ENCODE data around the gene NKPD1. TPM values are rescaled to one million over a fixed set of nuclear protein-coding genes. Genes with fewer than 3 reads are reported as not detected.
A peak's percentile ranks its signal among the peaks of the same experiment; 100 is the strongest.

The NKPD1 gene
- polyA plus RNA-seq, 2 of the 4 experiments (the other 2 are of a cell fraction) = 0.12 to 0.15 TPM

GRCh38 chr19:45164577-45165335, 4.0 kb upstream of the NKPD1 start:
- H3K27ac ChIP-seq = peak overlapping the region in 1 of 2 experiments; percentile 13; a peak in 2 of 6 replicates
- CTCF ChIA-PET = interaction anchor here (0.5 to 1.8 kb wide), 4 partner anchors 12 to 274 kb away, joined by 3 to 5 read pairs (median 4); no protein-coding TSS in a partner anchor
- POLR2A ChIA-PET = interaction anchor here (0.6 to 1.6 kb wide), 2 partner anchors 14 to 452 kb away, joined by 3 to 11 read pairs; partner anchors contain the start of genes BLOC1S3 and TRAPPC6A
- H3K4me1 ChIP-seq = 0 out of 3 replicates have a peak, but pooled peaks cover 4% of the 10 kb centered on the region
- TF ChIP-seq ELK1 (IDR thresholded peaks at IDR 0.05; ENCODE audit: low read depth, low read length) = no peak
- no peak for TF ChIP-seq EHF (CRISPR knock-in tag; IDR thresholded peaks at IDR 0.05)
- TF ChIP-seq HDAC2 (IDR thresholded peaks at IDR 0.05) = no peak
- TF ChIP-seq KDM5A (IDR thresholded peaks at IDR 0.05) = no peak
- TF ChIP-seq FOSL2 (IDR thresholded peaks at IDR 0.05) = no peak
- no peak for TF ChIP-seq FOSL2 (CRISPR knock-in tag; IDR thresholded peaks at IDR 0.05)
- TF ChIP-seq CHD2 (IDR thresholded peaks at IDR 0.05; ENCODE audit: low read length, partially characterized antibody) = no peak
- no peak for TF ChIP-seq PHF8 (IDR thresholded peaks at IDR 0.05; ENCODE audit: borderline replicate concordance, low read depth)
- no peak for TF ChIP-seq CTCF (IDR thresholded peaks at IDR 0.05)
- 55% methylated on average over 26 of the region's 27 CpGs for WGBS (ENCODE audit: missing lambda C conversion rate)
- no peaks in the 10 kb centered on the region for H3K9me3 ChIP-seq
- H3K4me3 ChIP-seq = no peak overlapping the region
- ATAC-seq = peak; percentile 20 to 68
- peak overlapping the region; percentile 24; the same call in 1 of the 3 replicates for H3K4me2 ChIP-seq
- FAIRE-seq = no peak
- peak in 1 of 2 experiments; percentile 79 for DNase-seq (ENCODE audit: low read depth in 1 of 2, low spot score in 1 of 2)

DNA sequence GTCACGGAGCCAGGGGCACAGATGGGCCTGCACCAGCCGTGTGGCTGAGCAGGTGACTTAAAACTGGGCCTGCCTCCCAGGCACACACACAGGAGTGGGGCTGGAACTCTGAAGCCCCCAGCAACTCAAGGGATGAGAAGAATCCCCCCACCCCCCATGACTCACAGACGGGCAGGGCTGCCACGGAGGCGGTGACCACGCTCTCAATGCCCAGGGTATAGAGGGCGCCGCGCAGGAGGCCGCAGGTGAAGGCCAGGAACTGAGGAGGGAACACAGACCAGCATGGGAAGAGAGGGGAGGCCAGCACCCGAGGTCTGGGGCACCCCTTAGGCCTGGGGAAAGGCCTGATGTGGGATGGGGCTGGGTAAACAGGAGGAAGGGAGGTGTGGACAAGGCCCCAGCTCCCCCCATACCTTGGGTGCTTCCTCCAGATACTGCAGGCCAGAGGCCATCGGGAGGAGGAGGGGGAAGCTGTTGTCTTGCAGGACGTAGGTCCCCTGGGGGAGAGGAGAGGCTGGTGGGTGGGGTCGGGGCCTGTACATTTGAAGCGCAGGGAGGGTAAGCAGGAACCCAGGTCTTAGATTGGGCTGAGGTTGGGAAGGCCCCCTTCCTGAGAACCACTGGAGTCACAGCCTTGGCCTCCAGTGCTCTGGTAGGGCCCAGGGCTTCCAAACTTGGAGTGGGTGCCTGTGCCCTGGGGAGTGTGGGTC, 3.1 kb upstream of the NKPD1 start:
- Histone ChIP-seq H3K27ac (peak overlapping the region in 1 of 2 experiments; percentile 0; a peak in 1 of 6 replicates), H3K4me2 (no peak overlapping the region; the same call in 2 of the 3 replicates), H3K9me3 (no peaks in the 10 kb centered on the region), H3K4me1 (0 out of 3 replicates have a peak, but pooled peaks cover 4% of the 10 kb centered on the region), H3K4me3 (no peak overlapping the region)
- ChIA-PET CTCF (interaction anchor here (1.2 to 1.8 kb wide), 4 partner anchors 10 to 85 kb away, joined by 3 to 4 read pairs (median 4); no protein-coding TSS in a partner anchor), POLR2A (no interaction called here)
- TF ChIP-seq MAFK (IDR thresholded peaks at IDR 0.05; ENCODE audit: partially characterized antibody) = no peak
- TF ChIP-seq SREBF2 (IDR thresholded peaks at IDR 0.05) = no peak
- TF ChIP-seq FOXS1 (CRISPR knock-in tag; IDR thresholded peaks at IDR 0.05) = no peak
- TF ChIP-seq POLR2AphosphoS2 (conservative IDR thresholded peaks at IDR 0.05; ENCODE audit: low read length) = no peak
- no peak for TF ChIP-seq MAZ (IDR thresholded peaks at IDR 0.05; ENCODE audit: borderline replicate concordance, low read depth, low read length)
- TF ChIP-seq ELK1 (IDR thresholded peaks at IDR 0.05; ENCODE audit: low read depth, low read length) = no peak
- no peak for TF ChIP-seq PHF8 (IDR thresholded peaks at IDR 0.05; ENCODE audit: borderline replicate concordance, low read depth)
- no peak for TF ChIP-seq ATOH8 (CRISPR knock-in tag; IDR thresholded peaks at IDR 0.05; ENCODE audit: low read depth)
- TF ChIP-seq FOSL2 (IDR thresholded peaks at IDR 0.05) = no peak
- TF ChIP-seq FOSL2 (CRISPR knock-in tag; IDR thresholded peaks at IDR 0.05) = no peak
- no peak for TF ChIP-seq EHF (CRISPR knock-in tag; IDR thresholded peaks at IDR 0.05)
- TF ChIP-seq, protein P1, sequence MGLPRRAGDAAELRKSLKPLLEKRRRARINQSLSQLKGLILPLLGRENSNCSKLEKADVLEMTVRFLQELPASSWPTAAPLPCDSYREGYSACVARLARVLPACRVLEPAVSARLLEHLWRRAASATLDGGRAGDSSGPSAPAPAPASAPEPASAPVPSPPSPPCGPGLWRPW (IDR thresholded peaks at IDR 0.05) = no peak
- TF ChIP-seq ZSCAN20 (CRISPR knock-in tag; IDR thresholded peaks at IDR 0.05) = no peak
- no peak for TF ChIP-seq RARB (CRISPR knock-in tag; IDR thresholded peaks at IDR 0.05)
- TF ChIP-seq KDM1A (IDR thresholded peaks at IDR 0.05; ENCODE audit: low read depth) = no peak
- TF ChIP-seq NFE2L2 (conservative IDR thresholded peaks at IDR 0.05; ENCODE audit: low read length) = no peak
- TF ChIP-seq RCOR1 (IDR thresholded peaks at IDR 0.05; ENCODE audit: low read depth, low read length) = no peak
- FAIRE-seq = no peak
- 84% methylated on average over 15 of the region's 15 CpGs for WGBS (ENCODE audit: missing lambda C conversion rate)
- ATAC-seq = no peak
- DNase-seq (ENCODE audit: low read depth in 1 of 2, low spot score in 1 of 2) = no peak
